A673 (cell line): Measurements from ENCODE around the gene FGFR2.

Experiments
- CTCF ChIP-seq: fragments of 300-800, 200-600 bp; sonication (generic); conservative IDR thresholded peaks from 2 replicates; pipeline ENCODE4 v1.5.1; 2017; ENCODE audit warnings: low read depth, mild to moderate bottlenecking, antibody characterized with exemption, low read length, moderate library complexity, mixed read lengths
- EZH2 ChIP-seq: fragments of 200-600 bp; sonication (generic); IDR thresholded peaks from 2 replicates; pipeline ENCODE4 v1.6.1; 2017; ENCODE audit warnings: borderline replicate concordance, low read depth, mild to moderate bottlenecking, mixed read lengths, antibody characterized with exemption, low read length; ENCODE audit not compliant: poor library complexity, severe bottlenecking

- TF ChIP-seq CTCF, result no peak
- TF ChIP-seq EZH2, result no peak
These were observed 16.6 kb upstream of the FGFR2 start for GRCh38 chr10:121614613-121615434.
